IMR-90 (cell line): ENCODE measurements around the gene BCAT1. TPM values are rescaled to one million over a fixed set of nuclear protein-coding genes. Genes with fewer than 3 reads are reported as not detected.
A peak's percentile ranks its signal among the peaks of the same experiment; 100 is the strongest.

ENCODE experiments used
- ATAC-seq: fragments of 200-7000 bp; cut with Tn5 transposase; 2 replicates; pipeline ENCODE4 v1.9.1; 2020; ENCODE audit warnings: low read depth, mild to moderate bottlenecking, moderate library complexity
- BruUV-seq: library from RNA; stranded (reverse); fragments of 400-500 nt; replicated peaks from 2 replicates; lab custom pipeline; 2021; lab: Mats Ljungman, UMichigan
- CTCF ChIA-PET: fragments of 300-600 bp; formaldehyde crosslinking; extraction: SDS; loops from one replicate; lab custom pipeline; 2021; ENCODE audit warnings: antibody characterized with exemption; lab: Yijun Ruan, JAX
- POLR2A ChIA-PET: fragments of 300-600 bp; sonication (Branson Sonifier 250); formaldehyde crosslinking; loops from one replicate; lab custom pipeline; 2022; ENCODE audit warnings: antibody characterized with exemption; ENCODE audit not compliant: unreplicated experiment; lab: Charles Lee
- DNase-seq: peaks from one replicate; pipeline ENCODE4 v3.0.0; 2013
- H2AFZ ChIP-seq: replicated peaks from 2 replicates; pipeline ENCODE3; 2013; ENCODE audit warnings: low read length, mild to moderate bottlenecking; ENCODE audit not compliant: poor library complexity
- H2AK5ac ChIP-seq: 2 replicates; pipeline ENCODE4 v1.6.1; 2013; ENCODE audit warnings: low read depth, low read length, inconsistent platforms
- H2AK9ac ChIP-seq: replicated peaks from 2 replicates; pipeline ENCODE3; 2013; ENCODE audit warnings: mild to moderate bottlenecking, low read depth, low read length, moderate library complexity; ENCODE audit not compliant: poor library complexity
- H2BK120ac ChIP-seq: 2 replicates; pipeline ENCODE4 v1.6.1; 2013; ENCODE audit warnings: low read depth, low read length, inconsistent platforms
- H2BK15ac ChIP-seq: 3 replicates; pipeline ENCODE4 v1.6.1; 2013; ENCODE audit warnings: low read depth, low read length, inconsistent platforms
- H2BK20ac ChIP-seq: 2 replicates; pipeline ENCODE4 v1.6.1; 2013; ENCODE audit warnings: low read depth, mild to moderate bottlenecking, inconsistent platforms, low read length, moderate library complexity
- H2BK5ac ChIP-seq: 2 replicates; pipeline ENCODE4 v1.6.1; 2013; ENCODE audit warnings: mild to moderate bottlenecking, low read depth, low read length, inconsistent platforms; ENCODE audit not compliant: poor library complexity, severe bottlenecking
- H3K14ac ChIP-seq: replicated peaks from 2 replicates; pipeline ENCODE4 v1.6.1; 2013; ENCODE audit warnings: low read depth, low read length, inconsistent platforms
- H3K18ac ChIP-seq: 2 replicates; pipeline ENCODE4 v1.6.1; 2013; ENCODE audit warnings: low read depth, low read length, control low read depth
- H3K23ac ChIP-seq: 2 replicates; pipeline ENCODE4 v1.6.1; 2013; ENCODE audit warnings: low read depth, low read length, inconsistent platforms
- H3K27ac ChIP-seq: 2 replicates; pipeline ENCODE4 v1.5.1; 2013; ENCODE audit warnings: mild to moderate bottlenecking, control low read depth, low read length; ENCODE audit not compliant: insufficient read depth
- H3K27me3 ChIP-seq: 2 replicates; pipeline ENCODE4 v1.6.1; 2013; ENCODE audit warnings: low read length; ENCODE audit not compliant: control insufficient read depth, insufficient read depth
- H3K36me3 ChIP-seq: 2 replicates; pipeline ENCODE4 v1.6.1; 2013; ENCODE audit warnings: low read length, mixed read lengths; ENCODE audit not compliant: control insufficient read depth, insufficient read depth
- H3K4ac ChIP-seq: 2 replicates; pipeline ENCODE4 v1.6.1; 2013; ENCODE audit warnings: low read depth, low read length, inconsistent platforms
- H3K4me1 ChIP-seq: 2 replicates; pipeline ENCODE4 v1.6.1; 2013; ENCODE audit warnings: low read length, mixed read lengths; ENCODE audit not compliant: control insufficient read depth, insufficient read depth
- H3K4me2 ChIP-seq: 2 replicates; pipeline ENCODE4 v1.6.1; 2013; ENCODE audit warnings: low read depth, mild to moderate bottlenecking, control low read depth, low read length, moderate library complexity
- H3K4me3 ChIP-seq: 2 replicates; pipeline ENCODE4 v1.5.1; 2013; ENCODE audit warnings: low read depth, mild to moderate bottlenecking, control low read depth, low read length, moderate library complexity; ENCODE audit not compliant: insufficient read depth
- H3K56ac ChIP-seq: 2 replicates; pipeline ENCODE4 v1.6.1; 2013; ENCODE audit warnings: low read length, inconsistent platforms; ENCODE audit not compliant: insufficient read depth; ENCODE audit errors: extremely low read depth
- H3K79me1 ChIP-seq, 2 experiments: 2 replicates each; pipeline ENCODE4 v1.6.1; 2013; ENCODE audit warnings: low read length in 2 of 2, inconsistent platforms in 1 of 2, low read depth in 1 of 2
- H3K9ac ChIP-seq: 2 replicates; pipeline ENCODE4 v1.6.1; 2013; ENCODE audit warnings: low read depth, low read length, control low read depth
- H3K9me1 ChIP-seq: 2 replicates; pipeline ENCODE4 v1.6.1; 2013; ENCODE audit warnings: low read length, inconsistent platforms; ENCODE audit not compliant: insufficient read depth
- H3K9me3 ChIP-seq: 2 replicates; pipeline ENCODE4 v1.6.1; 2013; ENCODE audit warnings: low read length; ENCODE audit not compliant: control insufficient read depth, insufficient read depth
- H4K20me1 ChIP-seq: 2 replicates; pipeline ENCODE4 v1.6.1; 2013; ENCODE audit warnings: low read length, inconsistent platforms; ENCODE audit not compliant: insufficient read depth
- H4K5ac ChIP-seq: 2 replicates; pipeline ENCODE4 v1.6.1; 2013; ENCODE audit warnings: mild to moderate bottlenecking, low read depth, low read length, control low read depth
- H4K8ac ChIP-seq, 2 experiments: 2 replicates each; pipeline ENCODE4 v1.6.1; 2013; ENCODE audit warnings: low read depth in 2 of 2, low read length in 2 of 2, control low read depth in 1 of 2, inconsistent platforms in 1 of 2
- H4K91ac ChIP-seq: 2 replicates; pipeline ENCODE4 v1.6.1; 2013; ENCODE audit warnings: low read depth, low read length, inconsistent platforms; ENCODE audit not compliant: insufficient read depth
- BHLHE40 ChIP-seq: fragments of 150-350 bp; IDR thresholded peaks from 2 replicates; pipeline ENCODE4 v1.6.1; 2016; ENCODE audit warnings: mild to moderate bottlenecking, low read depth, low read length
- CHD1 ChIP-seq: IDR thresholded peaks from 2 replicates; pipeline ENCODE4 v1.6.1; 2012; ENCODE audit warnings: low read depth, low read length, improper control_type of control experiment
- FOS ChIP-seq: fragments of 150-350 bp; IDR thresholded peaks from 2 replicates; pipeline ENCODE4 v1.6.1; 2016; ENCODE audit warnings: low read depth, low read length
- MAFK ChIP-seq: IDR thresholded peaks from 2 replicates; pipeline ENCODE4 v1.6.1; 2012; ENCODE audit warnings: low read depth, low read length, improper control_type of control experiment
- NFE2L2 ChIP-seq: fragments of 150-350 bp; IDR thresholded peaks from 2 replicates; pipeline ENCODE4 v1.6.1; 2016; ENCODE audit warnings: low read depth, mild to moderate bottlenecking, low read length
- RAD21 ChIP-seq: IDR thresholded peaks from 2 replicates; pipeline ENCODE4 v1.6.1; 2012; ENCODE audit warnings: low read length, improper control_type of control experiment
- RFX5 ChIP-seq: IDR thresholded peaks from 2 replicates; pipeline ENCODE4 v1.8.0; 2012; ENCODE audit warnings: low read depth, mild to moderate bottlenecking, low read length, moderate library complexity
- SMC3 ChIP-seq: fragments of 150-350 bp; IDR thresholded peaks from 2 replicates; pipeline ENCODE4 v1.6.1; 2016; ENCODE audit warnings: low read depth, mild to moderate bottlenecking, antibody characterized with exemption, low read length, moderate library complexity
- WGBS, 2 experiments: methylation state at CpG; one replicate each; pipeline versions ENCODE4 v1.1.5 to v1.1.7; 2013; ENCODE audit warnings: missing lambda C conversion rate in 2 of 2; ENCODE audit not compliant: insufficient read length in 1 of 2; ENCODE audit errors: extremely low coverage in 2 of 2; 5-methylcytosine and 5-hydroxymethylcytosine counted together
- dilution Hi-C: fragments of 300-500 bp; cut with HindIII; formaldehyde crosslinking; loops from one replicate; pipeline ENCODE4 v1.14.3; 2018; ENCODE audit warnings: low sequenced_read_pairs; ENCODE audit not compliant: unreplicated experiment
- in situ Hi-C: fragments of 300-500 bp; cut with MboI; formaldehyde crosslinking; loops from 3 replicates; pipeline ENCODE4 v1.14.3; 2019; ENCODE audit warnings: low sequenced_read_pairs, inconsistent platforms, mixed read lengths
- intact Hi-C: fragments of 100-400 bp; cut with micrococcal nuclease; formaldehyde crosslinking; loops from 2 replicates; pipeline ENCODE4 v1.10.0; 2022
- polyA plus RNA-seq, 3 experiments: library from polyadenylated mRNA; depleted of rRNA; stranded (reverse); fragments of >200 nt; gene quantifications; 2 replicates each; pipeline ENCODE4 v1.2.3, GENCODE V29; 2012; ENCODE audit warnings: low replicate concordance in 1 of 3
- total RNA-seq: library from RNA; depleted of rRNA; stranded (reverse); fragments of >200 nt; gene quantifications from 2 replicates; pipeline ENCODE4 v1.2.3, GENCODE V29; 2012
- TF ChIP-seq, protein P1 (sequence below): fragments of 150-350 bp; IDR thresholded peaks from 2 replicates; pipeline ENCODE4 v1.6.1; 2016; ENCODE audit warnings: low read depth, mild to moderate bottlenecking, low read length, moderate library complexity, borderline replicate concordance
- TF ChIP-seq, protein P2 (sequence below): conservative IDR thresholded peaks from 2 replicates; pipeline ENCODE4 v1.5.1; 2012; ENCODE audit warnings: mild to moderate bottlenecking, low read depth, low read length, improper control_type of control experiment

Gene BCAT1
- total and polyA plus RNA-seq, 2 of the 4 experiments (the other 2 are of a cell fraction), result 30.4 to 683 TPM

DNA sequence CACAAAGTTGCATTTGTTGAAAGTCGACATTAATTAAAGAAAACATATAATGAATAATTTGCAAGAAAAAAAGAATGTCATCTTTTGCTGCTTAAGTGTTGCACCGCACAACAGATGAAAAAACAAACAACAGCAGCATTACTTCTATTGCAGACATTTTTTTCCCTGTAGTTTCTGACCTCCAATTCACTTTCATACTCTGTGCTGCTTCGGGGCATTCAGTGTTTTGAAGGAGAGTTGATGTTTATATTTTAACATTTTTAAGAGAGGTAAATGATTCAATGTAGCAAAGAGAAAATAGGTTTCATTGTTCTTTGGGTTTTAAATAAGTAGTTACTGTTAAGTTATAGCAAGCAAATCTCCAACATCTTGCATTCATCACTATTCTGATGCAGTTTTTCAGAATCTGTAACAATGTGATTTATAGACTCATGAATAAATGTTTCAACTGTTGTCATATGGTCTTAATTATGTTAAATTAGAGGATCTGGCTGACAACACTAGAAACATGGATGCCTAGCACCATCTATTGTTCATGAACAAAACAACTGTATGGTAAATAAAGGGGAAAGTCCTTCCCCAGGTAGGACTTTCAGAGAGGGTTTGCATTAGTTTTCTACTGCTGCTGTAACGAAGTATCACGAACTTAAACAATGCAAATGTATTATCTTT is 168.1 kb downstream of the BCAT1 start:
- Histone ChIP-seq H3K9me1 (no peaks in the 10 kb centered on the region), H3K14ac (no peak overlapping the region), H2AFZ (no peak overlapping the region), H3K9ac (no peak overlapping the region), H3K9me3 (no peaks in the 10 kb centered on the region), H4K91ac (no peak overlapping the region), H3K36me3 (no peaks in the 10 kb centered on the region), H2BK20ac (no peak overlapping the region), H2BK120ac (no peak overlapping the region), H3K4me2 (no peak overlapping the region), H4K8ac (no peak overlapping the region), H3K4ac (no peak overlapping the region), H3K23ac (no peak overlapping the region), H2AK9ac (no peak overlapping the region), H2AK5ac (no peak overlapping the region), H3K27ac (no peak overlapping the region), H4K20me1 (no peaks in the 10 kb centered on the region), H3K4me1 (peaks cover 4% of the 10 kb centered on the region; the same call in 1 of the 2 replicates), H2BK15ac (no peak overlapping the region), H3K79me1 (no peaks in the 10 kb centered on the region), H2BK5ac (no peak overlapping the region), H3K4me3 (no peak overlapping the region), H3K18ac (no peak overlapping the region), H4K5ac (no peak overlapping the region), H3K56ac (no peak overlapping the region), H3K27me3 (no peaks in the 10 kb centered on the region; the same call in 1 of the 2 replicates)
- ATAC-seq (no peak), DNase-seq (peak; percentile 44)
- in situ Hi-C loops (loop anchor here (5.0 to 25.0 kb wide), 2 partner anchors 1574 to 1919 kb away; no protein-coding TSS in a partner anchor), intact Hi-C loops (no loop called here), dilution Hi-C loops (no loop called here)
- POLR2A ChIA-PET, result no interaction called here
- no TSS peak for BruUV-seq
- no CpG with 5 or more reads among the region's 5 CpGs for WGBS, 2 experiments
- TF ChIP-seq RFX5 (no peak), SMC3 (0 out of 2 replicates have a peak, but pooled peaks have one; percentile 2), FOS (no peak), RAD21 (peak; percentile 47), NFE2L2 (no peak), CHD1 (no peak), BHLHE40 (no peak), MAFK (no peak)
- TF ChIP-seq, protein P1, sequence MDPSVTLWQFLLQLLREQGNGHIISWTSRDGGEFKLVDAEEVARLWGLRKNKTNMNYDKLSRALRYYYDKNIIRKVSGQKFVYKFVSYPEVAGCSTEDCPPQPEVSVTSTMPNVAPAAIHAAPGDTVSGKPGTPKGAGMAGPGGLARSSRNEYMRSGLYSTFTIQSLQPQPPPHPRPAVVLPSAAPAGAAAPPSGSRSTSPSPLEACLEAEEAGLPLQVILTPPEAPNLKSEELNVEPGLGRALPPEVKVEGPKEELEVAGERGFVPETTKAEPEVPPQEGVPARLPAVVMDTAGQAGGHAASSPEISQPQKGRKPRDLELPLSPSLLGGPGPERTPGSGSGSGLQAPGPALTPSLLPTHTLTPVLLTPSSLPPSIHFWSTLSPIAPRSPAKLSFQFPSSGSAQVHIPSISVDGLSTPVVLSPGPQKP, result no peak
- TF ChIP-seq, protein P2, sequence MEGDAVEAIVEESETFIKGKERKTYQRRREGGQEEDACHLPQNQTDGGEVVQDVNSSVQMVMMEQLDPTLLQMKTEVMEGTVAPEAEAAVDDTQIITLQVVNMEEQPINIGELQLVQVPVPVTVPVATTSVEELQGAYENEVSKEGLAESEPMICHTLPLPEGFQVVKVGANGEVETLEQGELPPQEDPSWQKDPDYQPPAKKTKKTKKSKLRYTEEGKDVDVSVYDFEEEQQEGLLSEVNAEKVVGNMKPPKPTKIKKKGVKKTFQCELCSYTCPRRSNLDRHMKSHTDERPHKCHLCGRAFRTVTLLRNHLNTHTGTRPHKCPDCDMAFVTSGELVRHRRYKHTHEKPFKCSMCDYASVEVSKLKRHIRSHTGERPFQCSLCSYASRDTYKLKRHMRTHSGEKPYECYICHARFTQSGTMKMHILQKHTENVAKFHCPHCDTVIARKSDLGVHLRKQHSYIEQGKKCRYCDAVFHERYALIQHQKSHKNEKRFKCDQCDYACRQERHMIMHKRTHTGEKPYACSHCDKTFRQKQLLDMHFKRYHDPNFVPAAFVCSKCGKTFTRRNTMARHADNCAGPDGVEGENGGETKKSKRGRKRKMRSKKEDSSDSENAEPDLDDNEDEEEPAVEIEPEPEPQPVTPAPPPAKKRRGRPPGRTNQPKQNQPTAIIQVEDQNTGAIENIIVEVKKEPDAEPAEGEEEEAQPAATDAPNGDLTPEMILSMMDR, result peak; percentile 42
- CTCF ChIA-PET, result no interaction called here
